Inflammatory macrophage treated with lipopolysaccharide for 1 hour (primary cell): ENCODE data around the gene CXorf51B.
"Not testable (repeated sequence)": the region's sequence is repeated elsewhere in the genome, so short reads cannot be mapped to it uniquely, and the experiment has no call there.

Experiments
- DNase-seq, 2 donors: peaks; one replicate each; pipeline ENCODE4 v3.0.0-alpha.2; 2020 to 2022

CXorf51B gene

GRCh38 chrX:146809471-146809870 is at the start of gene CXorf51B:
Gene CXorf51B (plus strand): TSS chrX:146809771. CDS start chrX:146809792, 21 bp downstream.
- not testable (repeated sequence) for DNase-seq

GRCh38 chrX:146814644-146815043 is 5.1 kb downstream of the CXorf51B start, which contains the start of gene CXorf51A:
Gene CXorf51A (minus strand): TSS chrX:146814744. CDS start chrX:146814723, 21 bp downstream.
- DNase-seq: not testable (repeated sequence)

GRCh38 chrX:146831994-146832393 is 22.4 kb downstream of the CXorf51B start:
- DNase-seq: no peak

- no peak for DNase-seq
These were observed 44.7 kb downstream of the CXorf51B start for GRCh38 chrX:146854281-146854680.
